GM23248 (cell line): Measurements from ENCODE around the gene WDR48.

ENCODE experiments used
- EZH2 ChIP-seq: fragments of 200-600 bp; sonication (generic); IDR thresholded peaks from 2 replicates; pipeline ENCODE4 v1.6.1; 2018; ENCODE audit warnings: antibody characterized with exemption, mild to moderate bottlenecking; ENCODE audit not compliant: insufficient read depth, poor library complexity, severe bottlenecking
- EZH2phosphoT487 ChIP-seq: fragments of 200-600 bp; sonication (generic); IDR thresholded peaks from 2 replicates; pipeline ENCODE4 v1.6.1; 2018; ENCODE audit warnings: antibody characterized with exemption, moderate library complexity, mild to moderate bottlenecking, low read depth; ENCODE audit not compliant: insufficient read depth

DNA sequence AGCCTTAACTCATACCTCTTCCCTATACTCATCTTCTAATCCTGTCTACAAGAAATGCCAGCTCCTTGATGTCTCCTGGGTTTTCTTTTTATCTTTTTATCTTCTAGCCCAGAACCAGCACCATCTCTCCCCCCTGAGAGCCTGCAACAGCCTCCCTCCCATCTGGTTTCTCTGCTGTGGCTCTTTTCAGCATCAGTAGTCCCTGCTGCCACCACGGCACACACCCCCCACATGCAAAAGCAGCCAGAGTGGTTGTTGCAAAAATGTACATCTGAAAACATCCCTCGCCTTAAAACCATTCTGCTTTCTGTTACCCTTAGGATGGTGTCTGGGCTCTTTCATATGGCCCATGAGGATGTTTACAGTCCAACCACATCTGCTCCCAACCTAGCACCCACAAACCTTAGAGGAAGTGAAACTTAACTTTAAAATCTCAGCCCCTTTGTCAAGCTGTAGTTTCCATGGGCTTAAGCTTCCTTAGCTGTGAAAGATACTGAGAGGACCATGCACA is 56.4 kb downstream of the WDR48 start:
- no peak for TF ChIP-seq EZH2
- no peak for TF ChIP-seq EZH2phosphoT487
